H1 (cell line): Measurements from ENCODE around the gene AMH. TPM values are rescaled to one million over a fixed set of nuclear protein-coding genes. Genes with fewer than 3 reads are reported as not detected.

Source experiments
- CTCF ChIA-PET: fragments of 300-600 bp; sonication (Branson Sonifier 250); formaldehyde crosslinking; loops from one replicate; lab custom pipeline; 2021; ENCODE audit not compliant: partially characterized antibody; lab: Charles Lee
- POLR2A ChIA-PET: fragments of 300-600 bp; sonication (Branson Sonifier 250); formaldehyde crosslinking; loops from one replicate; lab custom pipeline; 2021; ENCODE audit warnings: inconsistent platforms; ENCODE audit not compliant: partially characterized antibody; lab: Charles Lee
- DNase-seq, 2 experiments: peaks; one replicate each; pipeline versions ENCODE4 v3.0.0 to v3.0.0-alpha.2; 2010 to 2022; ENCODE audit warnings: low spot score in 2 of 2, low read depth in 1 of 2, mixed read lengths in 1 of 2
- FAIRE-seq: peaks from 2 replicates; lab custom pipeline; 2011; peaks lifted over from hg19 to GRCh38; lab: Jason Lieb, UNC
- H2AFZ ChIP-seq: 2 replicates; pipeline ENCODE4 v1.8.1; 2012; ENCODE audit warnings: low read length, inconsistent platforms
- H2AK5ac ChIP-seq: 2 replicates; pipeline ENCODE4 v1.6.1; 2013; ENCODE audit warnings: low read depth, low read length
- H2BK120ac ChIP-seq: replicated peaks from 2 replicates; pipeline ENCODE3; 2013; ENCODE audit warnings: low read depth, low read length, inconsistent platforms
- H2BK12ac ChIP-seq: 2 replicates; pipeline ENCODE4 v1.6.1; 2013; ENCODE audit warnings: low read depth, low read length
- H2BK15ac ChIP-seq: 2 replicates; pipeline ENCODE4 v1.6.1; 2013; ENCODE audit warnings: low read length
- H2BK20ac ChIP-seq: 2 replicates; pipeline ENCODE4 v1.6.1; 2013; ENCODE audit warnings: low read length
- H2BK5ac ChIP-seq: 2 replicates; pipeline ENCODE4 v1.6.1; 2013; ENCODE audit warnings: low read depth, low read length
- H3K14ac ChIP-seq: 2 replicates; pipeline ENCODE4 v1.6.1; 2013; ENCODE audit warnings: inconsistent platforms; ENCODE audit not compliant: insufficient read length
- H3K18ac ChIP-seq: 2 replicates; pipeline ENCODE4 v1.6.1; 2013; ENCODE audit warnings: low read length; ENCODE audit errors: extremely low read depth
- H3K23ac ChIP-seq: 2 replicates; pipeline ENCODE4 v1.6.1; 2013; ENCODE audit warnings: inconsistent platforms; ENCODE audit not compliant: insufficient read length
- H3K23me2 ChIP-seq: 2 replicates; pipeline ENCODE4 v1.6.1; 2013; ENCODE audit warnings: low read depth, low read length
- H3K27ac ChIP-seq: 2 replicates; pipeline ENCODE4 v1.6.1; 2011; ENCODE audit warnings: low read depth, low read length, inconsistent platforms
- H3K27me3 ChIP-seq, 4 experiments: replicated peaks in 1 of 4; 1 replicate in 1 of 4; 2 replicates in 3 of 4; pipeline versions ENCODE4 v1.6.1 to v1.8.1; 2011 to 2013; ENCODE audit warnings: low read length in 3 of 4, mild to moderate bottlenecking in 3 of 4, inconsistent platforms in 2 of 4, mixed read lengths in 2 of 4, moderate library complexity in 1 of 4; ENCODE audit not compliant: control insufficient read depth in 3 of 4, insufficient read depth in 3 of 4; ENCODE audit errors: extremely low read depth in 1 of 4
- H3K36me3 ChIP-seq, 4 experiments: 2 replicates each; pipeline versions ENCODE4 v1.6.1 to v1.8.1; 2011 to 2013; ENCODE audit warnings: mild to moderate bottlenecking in 4 of 4, low read length in 3 of 4, moderate library complexity in 2 of 4, control low read depth in 1 of 4, inconsistent platforms in 1 of 4; ENCODE audit not compliant: insufficient read depth in 4 of 4, control insufficient read depth in 2 of 4
- H3K4ac ChIP-seq: replicated peaks from 2 replicates; pipeline ENCODE3; 2013; ENCODE audit warnings: low read length, low read depth, mixed read lengths, inconsistent platforms; ENCODE audit not compliant: insufficient read length
- H3K4me1 ChIP-seq, 4 experiments: replicated peaks in 1 of 4; 1 replicate in 1 of 4; 2 replicates in 3 of 4; pipeline versions ENCODE4 v1.6.1 to v1.8.1; 2011 to 2013; ENCODE audit warnings: low read length in 3 of 4, inconsistent platforms in 2 of 4, mixed read lengths in 1 of 4; ENCODE audit not compliant: insufficient read depth in 4 of 4, control insufficient read depth in 3 of 4
- H3K4me2 ChIP-seq, 2 experiments: 2 replicates each; pipeline versions ENCODE4 v1.6.1 to v1.8.1; 2011 to 2013; ENCODE audit warnings: low read depth in 2 of 2, low read length in 2 of 2, control low read depth in 1 of 2, inconsistent platforms in 1 of 2, mild to moderate bottlenecking in 1 of 2; ENCODE audit not compliant: insufficient read depth in 1 of 2
- H3K4me3 ChIP-seq, 4 experiments: fragments of 200-600, 300-600 bp in 1 of 4; sonication (generic), shearing (Covaris generic), sonication (Bioruptor Twin) in 1 of 4; 2 replicates each; pipeline versions ENCODE4 v1.5.1 to v1.8.1; 2011 to 2016; ENCODE audit warnings: low read length in 4 of 4, low read depth in 3 of 4, control low read depth in 2 of 4, inconsistent platforms in 2 of 4, mild to moderate bottlenecking in 2 of 4, mixed read lengths in 1 of 4, moderate library complexity in 1 of 4; ENCODE audit not compliant: insufficient read depth in 2 of 4; ENCODE audit errors: extremely low read depth in 1 of 4
- H3K56ac ChIP-seq: replicated peaks from 2 replicates; pipeline ENCODE3; 2013; ENCODE audit warnings: low read depth, mild to moderate bottlenecking, mixed read lengths, low read length, inconsistent platforms; ENCODE audit not compliant: insufficient read length
- H3K79me1 ChIP-seq: 2 replicates; pipeline ENCODE4 v1.6.1; 2013; ENCODE audit warnings: low read depth, low read length, control low read depth
- H3K79me2 ChIP-seq, 2 experiments: 2 replicates each; pipeline versions ENCODE4 v1.6.1 to v1.8.1; 2012 to 2013; ENCODE audit warnings: low read length in 2 of 2, mild to moderate bottlenecking in 2 of 2, inconsistent platforms in 1 of 2; ENCODE audit not compliant: insufficient read depth in 2 of 2, control insufficient read depth in 1 of 2
- H3K9ac ChIP-seq, 4 experiments: replicated peaks in 1 of 4; 1 replicate in 1 of 4; 2 replicates in 3 of 4; pipeline versions ENCODE4 v1.6.1 to v1.8.1; 2011 to 2013; ENCODE audit warnings: low read depth in 3 of 4, low read length in 3 of 4, control low read depth in 2 of 4, mild to moderate bottlenecking in 2 of 4, moderate library complexity in 2 of 4, inconsistent platforms in 1 of 4; ENCODE audit errors: extremely low read depth in 1 of 4
- H3K9me3 ChIP-seq, 2 experiments: 2 replicates each; pipeline versions ENCODE4 v1.6.1 to v1.8.1; 2012 to 2013; ENCODE audit warnings: mild to moderate bottlenecking in 2 of 2, moderate library complexity in 2 of 2, control low read depth in 1 of 2, inconsistent platforms in 1 of 2, low read depth in 1 of 2, low read length in 1 of 2, mixed read lengths in 1 of 2; ENCODE audit not compliant: insufficient read depth in 2 of 2
- H4K20me1 ChIP-seq, 2 experiments: replicated peaks in 1 of 2; 2 replicates each; pipeline versions ENCODE3 to v1.8.1; 2011 to 2013; ENCODE audit warnings: inconsistent platforms in 2 of 2, low read length in 2 of 2, mild to moderate bottlenecking in 1 of 2; ENCODE audit not compliant: insufficient read depth in 2 of 2, control insufficient read depth in 1 of 2
- H4K5ac ChIP-seq: 2 replicates; pipeline ENCODE4 v1.6.1; 2013; ENCODE audit warnings: low read length, low read depth, mixed read lengths, inconsistent platforms; ENCODE audit not compliant: insufficient read length
- H4K8ac ChIP-seq: 2 replicates; pipeline ENCODE4 v1.8.0; 2013; ENCODE audit warnings: mild to moderate bottlenecking, moderate library complexity, low read length, inconsistent platforms; ENCODE audit not compliant: insufficient read depth; ENCODE audit errors: extremely low read depth
- H4K91ac ChIP-seq: replicated peaks from 2 replicates; pipeline ENCODE3; 2013; ENCODE audit warnings: low read length, mixed read lengths, inconsistent platforms; ENCODE audit not compliant: insufficient read length
- ATF2 ChIP-seq: IDR thresholded peaks from 2 replicates; pipeline ENCODE4 v1.6.1; 2012; ENCODE audit warnings: low read length, inconsistent platforms
- CREB1 ChIP-seq: IDR thresholded peaks from 2 replicates; pipeline ENCODE4 v1.6.1; 2012; ENCODE audit warnings: inconsistent platforms
- FOSL1 ChIP-seq: IDR thresholded peaks from 2 replicates; pipeline ENCODE4 v1.6.1; 2011; ENCODE audit warnings: mild to moderate bottlenecking, low read depth, low read length, moderate library complexity; ENCODE audit not compliant: insufficient read depth
- POLR2A ChIP-seq, 2 experiments: IDR thresholded peaks; 1 replicate in 1 of 2; 2 replicates in 1 of 2; pipeline ENCODE4 v1.6.1; 2011; ENCODE audit warnings: low read depth in 2 of 2, low read length in 2 of 2, mild to moderate bottlenecking in 2 of 2; ENCODE audit errors: control extremely low read depth in 1 of 2
- SIN3A ChIP-seq, 2 experiments: IDR thresholded peaks in 1 of 2; conservative IDR thresholded peaks in 1 of 2; 2 replicates each; pipeline ENCODE4 v1.6.1; 2011 to 2012; ENCODE audit warnings: low read length in 2 of 2, improper control_type of control experiment in 1 of 2, low read depth in 1 of 2, mild to moderate bottlenecking in 1 of 2
- TAF1 ChIP-seq: IDR thresholded peaks from 2 replicates; pipeline ENCODE4 v1.6.1; 2011; ENCODE audit warnings: mild to moderate bottlenecking, low read depth, low read length
- TAF7 ChIP-seq: optimal IDR thresholded peaks from 2 replicates; pipeline ENCODE3; 2011; ENCODE audit warnings: low read depth, mild to moderate bottlenecking, inconsistent platforms, low read length, moderate library complexity, borderline replicate concordance
- TBP ChIP-seq: IDR thresholded peaks from 2 replicates; pipeline ENCODE4 v1.6.1; 2011; ENCODE audit warnings: low read depth, low read length, improper control_type of control experiment
- YY1 ChIP-seq: IDR thresholded peaks from 2 replicates; pipeline ENCODE4 v1.6.1; 2011; ENCODE audit warnings: low read depth, mild to moderate bottlenecking, low read length
- WGBS, 2 experiments: shearing (Covaris generic) in 1 of 2; methylation state at CpG; one replicate each; pipeline versions ENCODE4 v1.1.6 to v1.1.7; 2013 to 2015; ENCODE audit warnings: low lambda C conversion rate in 2 of 2, mixed read lengths in 2 of 2, inconsistent platforms in 1 of 2, low coverage in 1 of 2, missing lambda C conversion rate in 1 of 2; ENCODE audit not compliant: insufficient replicate concordance in 2 of 2, insufficient coverage in 1 of 2, insufficient read length in 1 of 2; ENCODE audit errors: extremely low coverage in 1 of 2, missing lambda C conversion rate in 1 of 2; 5-methylcytosine and 5-hydroxymethylcytosine counted together
- polyA plus RNA-seq, 7 experiments: library from polyadenylated mRNA; depleted of rRNA in 3 of 7; stranded (reverse) in 5 of 7; unstranded in 2 of 7; fragments of >200 nt in 5 of 7; fragments of 200-250 nt in 2 of 7; gene quantifications; 1 replicate in 5 of 7; 2 replicates in 1 of 7; 4 replicates in 1 of 7; pipeline versions ENCODE4 v1.2.1 to v1.2.3, GENCODE V29; 2011 to 2013; ENCODE audit warnings: missing spikeins in 2 of 7, mixed read lengths in 2 of 7
- total RNA-seq: library from RNA; stranded (reverse); fragmentation: NEBNext Ultra II Directional; extraction: Animal tissue kit (Norgen Biotek cat#: 25700); gene quantifications from 2 replicates; pipeline ENCODE4 v1.2.1, GENCODE V29; 2021

AMH gene
- total and polyA plus RNA-seq, 2 of the 8 experiments (the other 6 are each of a cell fraction or from before 2014, with no cell fraction given), result 10.5 to 15.4 TPM

GRCh38 chr19:2270423-2271233, 21.5 kb downstream of the AMH start:
- Histone ChIP-seq H2AK5ac (no peak overlapping the region), H3K4me2 (peak overlapping the region; percentile 65 to 73), H2AFZ (no peak overlapping the region), H3K4me3 (peak overlapping the region; percentile 87 to 100 (median 94)), H3K4ac (no peak overlapping the region), H3K27me3 (no peaks in the 10 kb centered on the region), H3K14ac (no peak overlapping the region), H2BK5ac (peak overlapping the region; percentile 78), H4K91ac (no peak overlapping the region), H3K56ac (peak overlapping the region; percentile 59), H2BK20ac (no peak overlapping the region), H4K5ac (peak overlapping the region; percentile 67), H2BK120ac (no peak overlapping the region), H3K23me2 (peaks cover 5% of the 10 kb centered on the region; the same call in 1 of the 2 replicates), H3K4me1 (peaks cover 0 to 20% (median 7%) of the 10 kb centered on the region in 4 experiments; a peak in 5 of 7 replicates), H2BK12ac (no peak overlapping the region), H3K9ac (peak overlapping the region; percentile 88 to 95 (median 90)), H3K27ac (peak overlapping the region; percentile 76), H3K79me2 (peaks cover 20 to 40% of the 10 kb centered on the region in 2 experiments; a peak in 3 of 4 replicates), H3K36me3 (peaks cover 3 to 23% (median 9%) of the 10 kb centered on the region in 4 experiments; a peak in 5 of 8 replicates), H2BK15ac (no peak overlapping the region), H3K9me3 (no peaks in the 10 kb centered on the region), H3K18ac (peak overlapping the region; percentile 71), H4K20me1 (peaks cover 22 to 30% of the 10 kb centered on the region in 2 experiments), H3K23ac (no peak overlapping the region), H4K8ac (peak overlapping the region; percentile 88), H3K79me1 (peaks cover 3% of the 10 kb centered on the region; the same call in 1 of the 2 replicates)
- WGBS, 2 experiments, result 0% methylated on average over 31 of the region's 88 CpGs; no CpG with 5 or more reads in 1 of the 2 experiments
- DNase-seq (no peak), FAIRE-seq (no peak)
- ChIA-PET POLR2A (interaction anchor here (0.6 to 23.4 kb wide), 34 partner anchors 9 to 333 kb away, joined by 3 to 330 read pairs (median 5); partner anchors contain the start of genes AMH, DOT1L, JSRP1 and PLEKHJ1), CTCF (interaction anchor here (1.2 to 5.3 kb wide), 3 partner anchors 8 to 45 kb away, joined by 3 to 35 read pairs (median 12); no protein-coding TSS in a partner anchor)
- TF ChIP-seq CREB1 (0 out of 2 replicates have a peak, but pooled peaks have one; percentile 18), TBP (no peak), SIN3A (conservative IDR thresholded peaks at IDR 0.05 in 1 of 2, IDR thresholded peaks at IDR 0.05 in 1 of 2; ENCODE audit: low read depth in 1 of 2, low read length in 2 of 2) (peak in 1 of 2 experiments; percentile 71; a peak in 2 of 4 replicates), FOSL1 (no peak), TAF1 (peak; percentile 46; the same call in 1 of the 2 replicates), YY1 (peak; percentile 92), TAF7 (peak; percentile 41), ATF2 (no peak), POLR2A (IDR thresholded peaks at IDR 0.05; ENCODE audit: control extremely low read depth in 1 of 2, low read depth in 2 of 2, low read length in 2 of 2) (no peak)
